K562 treated with DMSO at 1 percent for 24 hours (cell line): ENCODE results near the gene POTEI. TPM values are rescaled to one million over a fixed set of nuclear protein-coding genes. Genes with fewer than 3 reads are reported as not detected.

ENCODE experiments used
- total RNA-seq: library from RNA; unstranded; fragments of 300-600 nt; gene quantifications from 2 replicates; pipeline ENCODE4 v1.2.3, GENCODE V29; 2022; ENCODE audit warnings: low read depth; ENCODE audit not compliant: insufficient read depth

POTEI gene
- not detected in 2 replicates for total RNA-seq

GRCh38 chr2:130509228-130509627 is at the start of gene POTEI:
POTEI (minus strand) TSS chr2:130509328; CDS start chr2:130509235, 93 bp downstream.

GRCh38 chr2:130520992-130521391 is 11.9 kb upstream of the POTEI start, which contains the start of gene CFC1B:
CFC1B (plus strand) TSS chr2:130521222; CDS start chr2:130521485, 263 bp downstream.

Other genes starting within 250 kb of the POTEI start
- gene IMP4, start 166.4 kb downstream of the POTEI start, total RNA-seq = 87.9 and 93.8 TPM in 2 replicates
- gene PTPN18, start 153.3 kb downstream of the POTEI start, total RNA-seq = 41.8 TPM in 2 replicates
- gene CFC1B, start 11.9 kb upstream of the POTEI start, total RNA-seq = not detected in 2 replicates
- gene CFC1, start 90.2 kb upstream of the POTEI start, total RNA-seq = not detected in 2 replicates
- not detected in 2 replicates for gene POTEJ, start 102.1 kb upstream of the POTEI start, total RNA-seq
- not detected in 2 replicates for gene GPR148, start 219.7 kb upstream of the POTEI start, total RNA-seq
- gene AMER3, start 246.2 kb upstream of the POTEI start, total RNA-seq = not detected in 2 replicates